ES-I3 (cell line): Measurements from ENCODE around the gene CLSTN2.

Source experiments
- H3K36me3 ChIP-seq: 2 replicates; pipeline ENCODE4 v1.6.1; 2013; ENCODE audit warnings: mild to moderate bottlenecking, low read length, control low read depth, moderate library complexity; ENCODE audit not compliant: insufficient read depth
- H3K4me1 ChIP-seq: 2 replicates; pipeline ENCODE4 v1.6.1; 2013; ENCODE audit warnings: mild to moderate bottlenecking, control low read depth, low read length; ENCODE audit not compliant: insufficient read depth
- H3K9ac ChIP-seq: 2 replicates; pipeline ENCODE4 v1.6.1; 2013; ENCODE audit warnings: low read depth, mild to moderate bottlenecking, low read length, moderate library complexity
- H3K9me3 ChIP-seq: 2 replicates; pipeline ENCODE4 v1.6.1; 2013; ENCODE audit warnings: mild to moderate bottlenecking, low read length, moderate library complexity; ENCODE audit not compliant: control insufficient read depth, insufficient read depth

CLSTN2 gene

DNA sequence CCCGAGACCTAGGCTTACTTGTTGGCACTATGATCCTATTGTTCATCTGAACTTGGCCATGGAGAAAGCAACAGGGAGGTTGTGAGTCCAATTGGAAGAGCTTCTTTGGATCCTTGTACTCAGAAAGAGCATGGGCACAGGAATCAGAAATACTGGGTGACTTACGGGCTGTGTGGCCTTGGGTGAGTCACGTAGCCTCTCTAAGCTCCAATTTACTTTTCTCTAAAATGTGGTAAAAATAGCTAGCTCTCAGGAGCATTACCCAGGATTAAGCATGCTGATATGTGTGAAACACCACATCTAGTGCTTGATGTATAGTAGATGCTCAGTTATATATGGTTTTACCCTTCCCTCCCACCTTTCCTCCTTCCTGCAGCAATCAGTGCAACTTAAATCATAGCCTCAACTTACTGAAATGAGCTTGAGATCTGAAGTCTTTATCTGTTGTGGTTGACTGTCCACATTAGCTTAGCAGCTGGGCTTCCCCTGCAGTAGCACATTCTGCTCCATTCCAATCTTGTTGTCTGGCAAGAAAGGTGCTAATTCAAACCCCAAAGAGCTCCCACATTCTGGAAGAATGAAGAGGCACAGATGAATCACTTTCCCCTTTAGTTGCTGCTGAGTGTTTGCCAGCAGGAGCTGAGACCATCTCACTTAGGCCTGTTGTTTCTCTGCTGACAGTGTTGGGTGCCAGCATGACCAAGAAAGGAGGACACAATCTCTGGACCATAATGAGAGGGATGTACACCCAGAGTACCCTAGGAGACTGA is 443.8 kb downstream of the CLSTN2 start:
- H3K4me1 ChIP-seq, result no peaks in the 10 kb centered on the region
- H3K9me3 ChIP-seq, result no peaks in the 10 kb centered on the region
- H3K36me3 ChIP-seq, result no peaks in the 10 kb centered on the region
- no peak overlapping the region for H3K9ac ChIP-seq

DNA sequence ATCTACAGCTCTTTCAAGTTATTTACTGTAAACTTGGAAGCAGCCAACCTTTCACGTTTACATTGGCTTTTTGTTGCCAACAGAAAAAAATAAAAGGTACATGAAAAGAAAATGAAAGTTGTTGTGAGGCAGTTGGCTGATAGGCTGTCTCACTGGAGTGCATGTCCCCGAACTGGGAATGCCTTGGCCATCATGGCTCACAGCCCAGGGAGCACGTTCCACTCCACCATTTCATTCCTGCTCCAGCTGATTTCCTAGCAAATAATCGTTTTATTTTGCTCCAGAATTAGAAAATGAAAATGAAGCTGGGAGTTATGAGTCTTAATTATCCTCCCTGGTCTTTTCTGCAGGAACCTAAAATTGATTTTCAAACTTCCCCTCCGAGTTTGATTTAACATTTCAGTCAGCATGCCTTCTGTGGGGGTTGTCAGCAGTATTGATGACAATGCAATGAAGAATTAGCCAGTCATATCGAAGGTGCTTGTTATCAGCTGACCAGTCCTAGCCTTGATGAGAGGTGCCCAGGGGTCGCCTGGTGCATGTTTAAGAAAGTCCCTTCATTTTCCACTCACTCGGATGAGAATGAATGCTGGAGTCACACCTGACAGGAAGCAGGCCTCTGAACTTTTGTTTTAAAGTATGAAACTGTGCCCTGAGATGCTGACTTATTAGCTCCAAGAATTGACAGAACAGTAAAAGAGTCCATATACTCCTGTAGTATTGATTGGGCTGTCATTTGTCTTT is 449.2 kb downstream of the CLSTN2 start:
- Histone ChIP-seq H3K36me3 (no peaks in the 10 kb centered on the region), H3K4me1 (no peaks in the 10 kb centered on the region), H3K9me3 (no peaks in the 10 kb centered on the region), H3K9ac (no peak overlapping the region)

DNA sequence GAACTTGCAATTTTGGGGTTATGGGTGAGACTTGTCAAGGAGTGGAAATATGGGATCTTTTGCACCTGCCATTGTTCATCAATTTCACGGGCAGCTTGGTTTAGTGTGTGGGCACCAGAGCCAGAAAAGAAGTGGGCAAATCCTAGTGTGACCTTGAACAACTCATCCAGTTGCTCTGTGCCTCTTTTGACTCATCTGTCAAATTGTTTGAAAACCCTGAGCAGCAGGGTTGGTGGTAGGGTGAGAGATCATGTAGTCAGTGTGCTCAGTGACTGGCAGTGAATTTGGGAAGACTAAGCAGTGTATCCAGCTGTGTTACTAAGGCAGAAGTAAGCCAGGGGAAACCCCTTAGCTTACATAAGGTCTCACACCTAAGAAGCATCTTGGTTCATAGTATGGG is 449.9 kb downstream of the CLSTN2 start:
- Histone ChIP-seq H3K9ac (no peak overlapping the region), H3K4me1 (no peaks in the 10 kb centered on the region), H3K9me3 (no peaks in the 10 kb centered on the region), H3K36me3 (no peaks in the 10 kb centered on the region)

DNA sequence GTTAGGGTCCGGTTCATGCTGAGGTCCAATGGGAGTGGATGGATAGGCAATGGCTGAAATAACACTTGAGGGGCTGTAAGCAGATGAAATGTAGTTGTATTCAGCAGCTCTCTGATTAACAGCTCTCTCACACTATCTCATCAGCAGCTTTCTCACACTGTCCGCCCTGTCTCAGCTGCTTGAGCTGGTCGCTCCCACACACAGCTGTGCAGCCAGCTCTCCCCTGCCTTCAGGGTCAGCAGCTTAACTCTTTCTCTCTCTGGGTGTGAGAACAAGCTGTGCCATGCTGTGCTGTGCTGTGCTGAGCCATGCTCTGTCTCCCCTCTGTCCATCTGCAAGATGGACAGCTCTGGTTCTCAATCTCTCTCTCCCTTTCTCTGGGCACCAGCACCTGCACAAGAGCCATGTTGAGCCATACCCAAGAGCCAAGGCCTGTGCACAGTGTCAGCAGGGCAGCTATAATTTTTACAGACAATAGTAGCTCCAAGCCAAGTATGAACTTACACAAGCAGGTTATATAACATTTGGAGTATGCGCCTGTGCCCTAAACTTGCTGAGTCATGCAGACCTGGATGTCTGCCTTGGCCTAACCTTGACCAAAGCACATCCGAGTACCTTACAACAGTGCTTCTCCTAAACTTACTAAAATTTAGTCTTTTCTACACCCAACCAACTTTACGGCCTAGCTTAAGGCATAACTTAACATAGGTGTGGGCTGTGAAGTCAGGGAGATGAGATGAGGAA is 451.5 kb downstream of the CLSTN2 start:
- no peak overlapping the region for H3K9ac ChIP-seq
- no peaks in the 10 kb centered on the region for H3K4me1 ChIP-seq
- no peaks in the 10 kb centered on the region for H3K36me3 ChIP-seq
- H3K9me3 ChIP-seq, result no peaks in the 10 kb centered on the region

DNA sequence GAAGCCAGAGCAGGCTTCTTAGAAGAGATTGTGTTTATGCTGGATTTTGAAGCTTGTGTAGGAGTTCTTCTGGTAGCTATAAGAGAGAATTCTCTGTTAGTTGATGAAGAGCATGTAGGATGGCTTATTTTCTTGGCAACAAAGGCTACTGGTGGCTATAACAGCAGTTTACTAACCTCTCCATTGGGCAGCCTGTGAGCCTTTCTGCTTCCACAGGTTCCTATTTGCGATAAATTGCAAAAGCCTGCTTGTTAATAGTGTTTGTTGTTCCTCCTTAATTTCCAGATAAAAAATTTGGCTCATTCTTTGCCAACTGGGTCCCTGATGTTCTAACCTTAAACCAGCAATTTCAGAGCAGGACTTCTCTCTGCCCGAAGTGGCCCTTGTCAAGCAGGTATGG is 452.3 kb downstream of the CLSTN2 start:
- no peaks in the 10 kb centered on the region for H3K9me3 ChIP-seq
- no peaks in the 10 kb centered on the region for H3K36me3 ChIP-seq
- H3K9ac ChIP-seq, result no peak overlapping the region
- no peaks in the 10 kb centered on the region for H3K4me1 ChIP-seq

DNA sequence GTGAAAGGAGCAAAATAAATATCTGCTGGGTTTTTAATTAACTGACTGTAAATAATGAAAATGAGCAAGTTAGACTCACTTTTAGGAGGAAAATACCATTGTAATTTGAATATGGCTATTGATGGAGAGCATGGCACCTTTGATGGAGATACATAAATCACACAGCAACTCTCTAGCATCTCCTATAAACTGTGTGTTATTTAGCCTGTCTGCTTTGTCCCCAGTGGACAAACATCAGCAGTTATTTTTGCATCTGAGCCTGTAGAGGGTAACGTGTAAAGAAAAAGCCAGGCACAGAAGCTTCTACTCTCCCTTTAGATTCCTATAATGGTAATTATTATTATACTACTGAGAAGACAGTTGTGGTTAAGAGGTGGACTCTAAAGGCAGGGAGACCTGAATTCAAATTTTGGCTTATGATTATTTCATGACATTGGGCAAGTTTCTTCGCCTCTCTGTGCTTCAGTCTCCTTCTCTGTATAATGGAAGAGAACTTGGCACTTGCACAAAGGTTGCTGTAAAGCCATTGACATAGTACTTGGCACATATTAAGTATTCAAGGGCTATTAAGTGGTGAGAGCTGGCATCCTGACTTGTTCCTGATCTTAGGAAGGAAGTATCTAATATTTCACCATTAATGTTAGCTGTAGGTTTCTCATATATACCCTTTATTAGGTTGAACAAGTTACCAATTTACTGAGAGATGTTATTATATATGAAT is 453.4 kb downstream of the CLSTN2 start:
- H3K9me3 ChIP-seq, result no peaks in the 10 kb centered on the region
- H3K36me3 ChIP-seq, result no peaks in the 10 kb centered on the region
- no peaks in the 10 kb centered on the region for H3K4me1 ChIP-seq
- no peak overlapping the region for H3K9ac ChIP-seq

DNA sequence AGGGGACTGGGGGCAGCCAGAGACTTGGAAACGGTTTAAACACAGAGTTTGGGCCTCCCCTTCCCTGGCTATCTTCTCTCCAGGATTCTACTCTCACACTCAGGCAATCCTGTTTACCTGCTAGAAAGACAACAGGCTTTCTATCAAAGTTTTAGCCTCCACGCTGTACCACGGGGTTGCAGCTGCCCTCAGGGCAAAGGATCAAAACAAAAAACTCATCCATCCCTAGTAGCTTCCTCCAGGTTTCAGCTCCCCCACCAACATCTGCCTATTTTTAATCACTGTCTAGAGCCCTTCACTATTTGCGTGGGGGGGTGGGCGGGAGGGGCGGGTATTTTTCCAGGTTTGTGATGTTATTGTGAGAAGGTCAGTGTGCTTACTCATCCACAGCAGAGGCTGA is 456.1 kb downstream of the CLSTN2 start:
- H3K9me3 ChIP-seq, result no peaks in the 10 kb centered on the region
- H3K9ac ChIP-seq, result no peak overlapping the region
- H3K4me1 ChIP-seq, result no peaks in the 10 kb centered on the region
- no peaks in the 10 kb centered on the region for H3K36me3 ChIP-seq

DNA sequence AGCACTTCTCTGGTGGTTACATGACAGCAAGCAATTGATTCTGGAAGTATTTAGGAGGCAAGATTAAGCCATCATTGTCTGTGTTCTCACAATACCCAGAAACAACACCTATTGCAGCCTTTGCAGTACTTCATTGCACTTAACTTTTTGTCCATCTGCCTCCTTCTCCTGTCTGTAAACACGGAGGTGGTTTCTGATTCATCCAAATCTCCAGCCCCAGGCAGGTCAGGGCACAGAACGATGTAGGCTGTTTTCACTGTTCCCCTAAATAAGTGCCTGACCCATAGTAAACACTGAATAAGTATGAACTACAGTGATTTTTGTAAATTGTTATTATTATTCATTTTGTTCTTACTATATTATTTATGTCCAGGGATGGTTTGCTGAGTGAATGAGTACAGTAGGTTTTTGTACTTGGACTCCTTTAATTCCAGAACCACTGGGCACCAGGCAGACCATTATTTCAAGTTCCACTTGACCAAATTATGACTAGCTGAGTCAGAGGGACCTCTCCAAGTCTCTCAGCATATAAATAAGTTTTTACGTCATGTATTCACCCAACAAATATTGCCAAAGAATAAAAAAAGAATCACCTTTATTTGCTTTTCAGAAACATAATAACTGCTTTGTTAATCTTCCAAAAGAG is 459.6 kb downstream of the CLSTN2 start:
- no peaks in the 10 kb centered on the region for H3K4me1 ChIP-seq
- no peaks in the 10 kb centered on the region for H3K9me3 ChIP-seq
- H3K9ac ChIP-seq, result no peak overlapping the region
- no peaks in the 10 kb centered on the region for H3K36me3 ChIP-seq

DNA sequence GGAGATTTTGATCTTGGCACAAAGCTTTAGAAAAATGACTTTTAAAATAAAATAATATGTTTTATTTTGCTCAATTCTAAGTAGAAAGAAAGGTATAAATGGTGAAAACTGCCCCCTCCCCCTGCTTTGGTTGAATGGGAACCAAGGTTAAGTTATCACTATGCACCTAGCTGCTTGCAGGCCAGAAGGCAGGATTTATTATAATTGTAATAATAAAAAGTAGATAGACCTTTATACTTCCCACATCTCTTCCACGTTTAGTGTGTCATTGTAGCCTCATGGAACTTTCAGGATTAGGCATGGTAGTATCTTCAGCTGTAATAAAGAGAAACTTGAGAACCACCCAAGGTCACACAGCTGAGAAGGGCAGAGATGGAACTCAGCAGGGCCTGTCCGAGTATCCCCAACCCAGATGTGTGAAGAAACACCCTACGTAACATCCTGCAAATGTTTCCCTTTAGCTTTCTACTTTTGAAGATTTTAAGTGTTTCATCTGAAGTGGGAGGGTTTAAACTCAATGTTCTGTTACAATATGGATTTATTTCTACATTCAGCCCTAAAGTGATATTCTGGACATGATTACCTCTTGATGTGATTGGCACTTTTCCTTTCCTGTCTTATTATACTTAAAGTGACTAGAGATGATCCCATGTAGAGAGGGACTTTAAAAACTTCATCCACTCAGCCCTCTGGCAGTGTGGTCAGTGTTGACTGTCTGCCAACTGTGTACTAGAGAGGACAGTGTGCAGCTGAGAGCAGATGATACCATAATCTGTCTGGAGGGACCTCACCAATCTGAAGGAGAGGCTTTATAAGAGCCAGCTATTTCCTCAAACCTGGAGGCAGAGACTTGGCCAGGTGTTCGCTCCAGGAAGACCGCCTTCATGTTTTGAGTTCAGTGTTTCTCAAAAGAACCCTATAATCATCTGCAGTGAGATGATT is 460.4 kb downstream of the CLSTN2 start:
- Histone ChIP-seq H3K4me1 (peaks cover 5% of the 10 kb centered on the region; the same call in 1 of the 2 replicates), H3K9ac (no peak overlapping the region), H3K36me3 (no peaks in the 10 kb centered on the region), H3K9me3 (no peaks in the 10 kb centered on the region)

DNA sequence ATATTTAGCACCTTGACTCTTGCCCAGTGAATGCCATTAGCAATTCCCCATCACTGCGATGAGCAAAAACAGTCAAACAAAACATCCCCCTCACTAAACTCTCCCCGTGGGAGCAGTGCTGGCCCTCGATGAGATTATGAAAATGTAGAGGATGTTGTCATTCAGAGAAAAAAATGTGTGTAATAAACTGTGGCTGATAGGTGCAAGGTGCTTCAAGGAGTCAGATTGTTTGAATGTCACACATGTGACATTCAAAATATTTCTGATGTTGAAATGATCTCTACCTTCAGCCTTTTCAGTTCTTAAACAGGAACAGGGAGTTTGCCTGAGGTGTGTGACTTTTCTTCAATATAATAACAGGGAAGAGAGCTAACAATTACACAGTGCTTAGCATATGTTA is 461.1 kb downstream of the CLSTN2 start:
- Histone ChIP-seq H3K9ac (no peak overlapping the region), H3K9me3 (no peaks in the 10 kb centered on the region), H3K36me3 (no peaks in the 10 kb centered on the region), H3K4me1 (peaks cover 5% of the 10 kb centered on the region; the same call in 1 of the 2 replicates)

DNA sequence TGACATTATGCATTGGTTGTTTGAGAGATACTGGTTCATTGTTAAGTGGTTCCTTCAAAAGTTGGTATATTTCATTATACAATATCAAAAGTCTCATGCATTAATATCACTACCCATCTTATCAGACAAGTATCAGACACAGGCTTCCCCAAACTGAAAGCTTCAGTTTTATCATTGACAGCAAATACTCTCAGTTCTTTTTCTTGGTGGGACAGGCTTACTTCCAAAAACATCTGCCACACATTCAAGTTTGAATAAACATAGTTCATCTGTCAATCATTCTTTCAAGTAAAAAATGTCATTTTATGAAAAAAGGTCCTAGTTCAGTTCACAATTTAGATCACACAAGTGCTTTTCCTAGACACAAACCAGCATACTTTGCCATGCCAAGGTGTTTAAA is 462.9 kb downstream of the CLSTN2 start:
- Histone ChIP-seq H3K36me3 (no peaks in the 10 kb centered on the region), H3K4me1 (peaks cover 5% of the 10 kb centered on the region; the same call in 1 of the 2 replicates), H3K9ac (no peak overlapping the region), H3K9me3 (no peaks in the 10 kb centered on the region)

DNA sequence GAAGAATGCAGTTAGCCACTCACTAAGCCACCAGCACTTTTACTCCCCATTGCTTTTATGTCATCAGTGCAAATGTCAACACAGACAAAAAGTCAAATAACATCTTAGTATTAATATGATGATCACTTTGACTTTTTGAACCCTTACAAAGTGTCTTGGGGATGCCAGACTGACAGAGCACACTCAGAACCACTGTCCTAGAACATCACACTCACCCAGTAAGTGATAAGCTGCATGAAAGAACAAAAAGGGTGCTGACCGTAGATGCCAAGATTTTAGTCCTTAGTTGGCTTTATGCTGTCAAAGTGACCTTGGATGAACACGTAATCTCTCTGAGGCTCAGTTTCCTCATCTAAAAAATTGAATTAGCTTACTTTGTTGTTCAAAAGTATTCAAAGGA is 463.4 kb downstream of the CLSTN2 start:
- Histone ChIP-seq H3K36me3 (no peaks in the 10 kb centered on the region), H3K9ac (no peak overlapping the region), H3K4me1 (peaks cover 5% of the 10 kb centered on the region; the same call in 1 of the 2 replicates), H3K9me3 (no peaks in the 10 kb centered on the region)

DNA sequence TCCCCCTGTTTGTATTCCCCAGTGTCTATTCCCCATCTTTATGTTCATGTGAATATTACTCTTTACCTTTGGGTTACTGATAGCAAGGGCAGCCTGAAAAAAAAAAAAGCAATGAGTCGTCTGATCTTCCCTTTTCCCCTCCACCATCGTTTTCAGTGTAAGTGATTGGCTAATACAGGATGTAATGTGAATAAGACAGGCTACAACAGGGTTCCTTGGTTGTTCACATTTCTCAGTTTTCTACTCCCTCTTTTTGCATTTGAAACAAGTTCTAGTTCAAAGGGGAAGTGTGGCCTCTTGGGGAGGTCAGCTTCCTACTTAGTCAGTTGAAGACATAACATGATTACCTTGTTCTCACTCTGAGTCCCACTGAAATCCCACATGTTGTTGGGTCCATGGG is 464.9 kb downstream of the CLSTN2 start:
- peaks cover 5% of the 10 kb centered on the region; the same call in 1 of the 2 replicates for H3K4me1 ChIP-seq

More for the DNA sequence above, 464.9 kb downstream of the CLSTN2 start:
- Histone ChIP-seq H3K9me3 (no peaks in the 10 kb centered on the region), H3K36me3 (no peaks in the 10 kb centered on the region), H3K9ac (no peak overlapping the region)
